Smooth muscle cell (in vitro differentiated cells): ENCODE measurements around the gene FAM222A. TPM values are rescaled to one million over a fixed set of nuclear protein-coding genes. Genes with fewer than 3 reads are reported as not detected.

Experiments
- DNase-seq: peaks from one replicate; lab custom pipeline; 2025; ENCODE audit not compliant: unreplicated experiment; lab: John Stamatoyannopoulos, UW
- H2AFZ ChIP-seq: fragments of 200-600 bp; sonication (generic); 2 replicates; pipeline ENCODE4 v1.6.0; 2016; ENCODE audit warnings: antibody characterized with exemption, low read depth, mild to moderate bottlenecking
- H3F3A ChIP-seq: fragments of 200-600 bp; sonication (generic); 2 replicates; pipeline ENCODE4 v1.6.0; 2017; ENCODE audit warnings: antibody characterized with exemption, low read depth
- H3K27ac ChIP-seq: fragments of 200-600 bp; sonication (generic); 2 replicates; pipeline ENCODE4 v1.5.1; 2016; ENCODE audit warnings: low read depth, mild to moderate bottlenecking
- H3K27me3 ChIP-seq: fragments of 200-600 bp; sonication (generic); 2 replicates; pipeline ENCODE4 v1.6.1; 2016; ENCODE audit warnings: low read depth, mild to moderate bottlenecking
- H3K36me3 ChIP-seq: fragments of 200-600 bp; sonication (generic); 2 replicates; pipeline ENCODE4 v1.5.1; 2016; ENCODE audit warnings: low read depth
- H3K4me1 ChIP-seq: fragments of 200-600 bp; sonication (generic); 2 replicates; pipeline ENCODE4 v1.5.1; 2016; ENCODE audit warnings: low read depth
- H3K4me2 ChIP-seq: fragments of 200-600 bp; sonication (generic); 2 replicates; pipeline ENCODE4 v1.6.0; 2016; ENCODE audit warnings: mild to moderate bottlenecking
- H3K4me3 ChIP-seq: fragments of 200-600 bp; sonication (generic); 2 replicates; pipeline ENCODE4 v1.5.1; 2016; ENCODE audit warnings: mild to moderate bottlenecking
- H3K79me2 ChIP-seq: fragments of 200-600 bp; sonication (generic); 2 replicates; pipeline ENCODE4 v1.6.0; 2016; ENCODE audit warnings: low read depth, mild to moderate bottlenecking
- H3K9ac ChIP-seq: fragments of 200-600 bp; sonication (generic); 2 replicates; pipeline ENCODE4 v1.6.0; 2016; ENCODE audit warnings: low read depth
- H3K9me3 ChIP-seq: fragments of 200-600 bp; sonication (generic); replicated peaks from 2 replicates; pipeline ENCODE4 v1.5.1; 2016; ENCODE audit warnings: low read depth
- H4K20me1 ChIP-seq: fragments of 200-600 bp; sonication (generic); 2 replicates; pipeline ENCODE4 v1.6.0; 2016; ENCODE audit warnings: low read depth
- CTCF ChIP-seq: fragments of 200-600 bp; sonication (generic); IDR thresholded peaks from 2 replicates; pipeline ENCODE4 v1.5.1; 2017; ENCODE audit warnings: borderline replicate concordance, mild to moderate bottlenecking, antibody characterized with exemption; ENCODE audit not compliant: insufficient read depth, poor library complexity, severe bottlenecking
- WGBS: methylation state at CpG from one replicate; pipeline ENCODE4 v1.1.7; 2016; ENCODE audit warnings: low lambda C conversion rate; 5-methylcytosine and 5-hydroxymethylcytosine counted together
- polyA plus RNA-seq: library from polyadenylated mRNA; unstranded; fragments of >200 nt; fragmentation: Nextera tagmentation; extraction: Ambion mirVana; gene quantifications from 2 replicates; pipeline ENCODE4 v1.2.1, GENCODE V29; 2016
- total RNA-seq: library from RNA; depleted of rRNA; stranded (reverse); fragments of >200 nt; gene quantifications from 2 replicates; pipeline ENCODE4 v1.2.3, GENCODE V29; 2014

The FAM222A gene
- total and polyA plus RNA-seq, 2 experiments from 2014 or later = 0.85 to 1.7 TPM

- Histone ChIP-seq H3K36me3 (no peaks in the 10 kb centered on the region), H3K4me2 (no peak overlapping the region), H3K79me2 (no peaks in the 10 kb centered on the region), H3K4me1 (no peaks in the 10 kb centered on the region), H3K27me3 (no peaks in the 10 kb centered on the region), H3K9ac (no peak overlapping the region), H3K4me3 (no peak overlapping the region), H2AFZ (no peak overlapping the region), H3F3A (no peaks in the 10 kb centered on the region), H3K9me3 (no peaks in the 10 kb centered on the region), H4K20me1 (no peaks in the 10 kb centered on the region), H3K27ac (no peak overlapping the region)
- DNase-seq = no peak
- no peak for TF ChIP-seq CTCF
- 51% methylated on average over 3 of the region's 3 CpGs for WGBS
Measured at GRCh38 chr12:109763201-109763841, 49.7 kb downstream of the FAM222A start.

GRCh38 chr12:109764123-109764522 is 50.5 kb downstream of the FAM222A start:
- no peaks in the 10 kb centered on the region for H3K27me3 ChIP-seq
- no peak overlapping the region for H2AFZ ChIP-seq
- no peaks in the 10 kb centered on the region for H3K4me1 ChIP-seq
- H3K79me2 ChIP-seq = no peaks in the 10 kb centered on the region
- no peak overlapping the region for H3K27ac ChIP-seq
- H3F3A ChIP-seq = no peaks in the 10 kb centered on the region
- no peak overlapping the region for H3K9ac ChIP-seq
- no peak overlapping the region for H3K4me3 ChIP-seq
- H3K4me2 ChIP-seq = no peak overlapping the region
- 95% methylated on average over 3 of the region's 3 CpGs for WGBS
- no peaks in the 10 kb centered on the region for H3K9me3 ChIP-seq
- no peak for DNase-seq
- H4K20me1 ChIP-seq = no peaks in the 10 kb centered on the region
- TF ChIP-seq CTCF = no peak
- H3K36me3 ChIP-seq = no peaks in the 10 kb centered on the region

GRCh38 chr12:109764776-109765445 is 51.3 kb downstream of the FAM222A start:
- Histone ChIP-seq H3K36me3 (no peaks in the 10 kb centered on the region), H2AFZ (no peak overlapping the region), H3K4me2 (no peak overlapping the region), H3K9ac (no peak overlapping the region), H3K79me2 (no peaks in the 10 kb centered on the region), H3K27ac (no peak overlapping the region), H3K4me3 (no peak overlapping the region), H3K9me3 (no peaks in the 10 kb centered on the region), H3K27me3 (no peaks in the 10 kb centered on the region), H3K4me1 (no peaks in the 10 kb centered on the region), H4K20me1 (no peaks in the 10 kb centered on the region), H3F3A (no peaks in the 10 kb centered on the region)
- 92% methylated on average over 18 of the region's 18 CpGs for WGBS
- TF ChIP-seq CTCF = no peak
- no peak for DNase-seq

- H3K27ac ChIP-seq = no peak overlapping the region
- 90% methylated on average over 6 of the region's 6 CpGs for WGBS
- no peaks in the 10 kb centered on the region for H3K27me3 ChIP-seq
- H3K4me2 ChIP-seq = no peak overlapping the region
- no peak for TF ChIP-seq CTCF
- no peaks in the 10 kb centered on the region for H3K4me1 ChIP-seq
- H4K20me1 ChIP-seq = no peaks in the 10 kb centered on the region
- DNase-seq = no peak
- H3K4me3 ChIP-seq = no peak overlapping the region
- H3K9ac ChIP-seq = no peak overlapping the region
- H3K79me2 ChIP-seq = no peaks in the 10 kb centered on the region
- H3K9me3 ChIP-seq = no peaks in the 10 kb centered on the region
- no peaks in the 10 kb centered on the region for H3F3A ChIP-seq
- H2AFZ ChIP-seq = no peak overlapping the region
- no peaks in the 10 kb centered on the region for H3K36me3 ChIP-seq
Measured at GRCh38 chr12:109765446-109765810, 51.8 kb downstream of the FAM222A start.
